GM10266 (cell line): ENCODE data around the gene BAZ2B.
"Not testable (repeated sequence)": the region's sequence is repeated elsewhere in the genome, so short reads cannot be mapped to it uniquely, and the experiment has no call there.

Experiments
- DNase-seq: peaks from one replicate; pipeline ENCODE4 v3.0.0; 2012; ENCODE audit errors: extremely low spot score
- TF ChIP-seq, protein P1 (sequence below): IDR thresholded peaks from 2 replicates; pipeline ENCODE4 v1.5.1; 2012; ENCODE audit warnings: mild to moderate bottlenecking, low read depth; ENCODE audit not compliant: control insufficient read depth, insufficient read depth; ENCODE audit errors: missing control alignments

Gene BAZ2B

DNA sequence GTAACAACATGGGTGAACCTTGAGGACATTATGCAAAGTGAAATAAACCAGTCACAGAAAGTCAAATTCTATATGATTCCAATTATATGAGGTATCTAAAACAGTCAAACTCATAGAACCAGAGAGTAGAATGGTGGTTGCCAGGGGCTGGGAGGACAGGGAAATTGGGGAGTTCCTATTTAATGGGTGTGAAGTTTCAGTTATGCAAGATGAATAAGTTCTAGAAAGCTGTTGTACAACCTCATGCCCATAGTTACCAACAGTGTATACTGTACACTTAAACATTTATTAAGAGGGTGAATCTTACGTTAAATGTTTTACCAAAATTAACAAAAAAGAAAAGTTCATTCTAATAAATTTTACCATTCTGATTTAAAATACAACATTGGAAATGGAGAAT, 237.2 kb downstream of the BAZ2B start:
- DNase-seq: no peak
- TF ChIP-seq, protein P1, sequence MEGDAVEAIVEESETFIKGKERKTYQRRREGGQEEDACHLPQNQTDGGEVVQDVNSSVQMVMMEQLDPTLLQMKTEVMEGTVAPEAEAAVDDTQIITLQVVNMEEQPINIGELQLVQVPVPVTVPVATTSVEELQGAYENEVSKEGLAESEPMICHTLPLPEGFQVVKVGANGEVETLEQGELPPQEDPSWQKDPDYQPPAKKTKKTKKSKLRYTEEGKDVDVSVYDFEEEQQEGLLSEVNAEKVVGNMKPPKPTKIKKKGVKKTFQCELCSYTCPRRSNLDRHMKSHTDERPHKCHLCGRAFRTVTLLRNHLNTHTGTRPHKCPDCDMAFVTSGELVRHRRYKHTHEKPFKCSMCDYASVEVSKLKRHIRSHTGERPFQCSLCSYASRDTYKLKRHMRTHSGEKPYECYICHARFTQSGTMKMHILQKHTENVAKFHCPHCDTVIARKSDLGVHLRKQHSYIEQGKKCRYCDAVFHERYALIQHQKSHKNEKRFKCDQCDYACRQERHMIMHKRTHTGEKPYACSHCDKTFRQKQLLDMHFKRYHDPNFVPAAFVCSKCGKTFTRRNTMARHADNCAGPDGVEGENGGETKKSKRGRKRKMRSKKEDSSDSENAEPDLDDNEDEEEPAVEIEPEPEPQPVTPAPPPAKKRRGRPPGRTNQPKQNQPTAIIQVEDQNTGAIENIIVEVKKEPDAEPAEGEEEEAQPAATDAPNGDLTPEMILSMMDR: no peak

DNA sequence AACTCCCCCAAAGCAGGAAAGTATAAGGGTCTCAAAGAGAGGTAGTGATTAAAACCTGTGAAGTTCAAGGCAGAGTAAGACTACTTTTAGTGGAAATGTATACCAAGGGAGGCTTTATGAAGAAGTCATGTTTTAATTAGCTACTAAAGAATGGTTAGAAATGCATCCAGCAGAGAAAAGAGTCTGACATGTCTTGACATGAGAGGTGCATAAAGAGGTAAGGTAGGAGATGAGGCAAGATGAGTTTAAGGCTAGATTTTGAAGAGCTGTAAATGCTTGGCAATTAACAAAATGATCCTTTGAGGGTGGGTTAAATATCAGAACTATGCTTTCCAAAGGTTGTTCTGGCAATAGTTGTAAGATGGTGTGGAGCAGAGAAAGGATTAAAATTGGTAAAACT, 241.1 kb downstream of the BAZ2B start:
- DNase-seq: no peak
- TF ChIP-seq, protein P1: no peak

DNA sequence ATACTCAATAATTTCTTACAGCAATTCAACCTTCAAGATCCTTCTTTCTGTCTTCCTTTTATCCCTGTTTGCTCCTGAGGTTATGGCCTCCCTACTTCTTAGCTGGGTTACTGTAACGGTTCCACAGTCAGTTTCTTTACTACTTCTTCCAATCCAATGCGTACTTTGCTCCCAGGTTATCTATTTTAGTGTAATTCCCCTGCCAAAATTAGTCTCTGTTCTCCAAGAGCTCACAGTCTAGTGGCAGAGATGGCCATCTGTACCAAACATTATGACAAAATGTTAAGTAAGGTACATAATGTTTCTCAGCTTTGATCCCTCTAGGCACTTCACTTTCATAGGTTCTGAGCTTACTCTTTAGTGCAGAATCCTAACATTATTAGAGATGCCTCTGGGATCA, 244.8 kb downstream of the BAZ2B start:
- TF ChIP-seq, protein P1: no peak
- no peak for DNase-seq

DNA sequence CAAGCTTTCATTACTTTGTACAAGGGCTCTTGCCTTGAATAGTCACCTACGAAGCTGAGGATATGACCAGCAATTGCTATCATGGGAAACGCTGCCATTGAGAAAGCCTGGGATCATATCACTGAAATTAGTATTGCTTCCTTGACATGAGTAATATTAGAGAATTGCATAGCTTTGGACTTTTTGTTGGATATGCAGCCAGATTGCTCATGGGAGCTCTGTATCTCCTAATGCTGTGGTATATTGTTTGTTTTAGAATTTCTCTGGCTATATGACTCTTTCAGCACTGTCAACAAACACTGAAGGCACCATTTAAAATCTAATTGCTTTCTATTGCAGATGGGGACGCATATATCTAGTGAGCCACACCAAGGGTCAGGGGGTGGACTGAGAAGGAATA, 249.8 kb downstream of the BAZ2B start:
- DNase-seq: no peak
- TF ChIP-seq, protein P1: no peak

DNA sequence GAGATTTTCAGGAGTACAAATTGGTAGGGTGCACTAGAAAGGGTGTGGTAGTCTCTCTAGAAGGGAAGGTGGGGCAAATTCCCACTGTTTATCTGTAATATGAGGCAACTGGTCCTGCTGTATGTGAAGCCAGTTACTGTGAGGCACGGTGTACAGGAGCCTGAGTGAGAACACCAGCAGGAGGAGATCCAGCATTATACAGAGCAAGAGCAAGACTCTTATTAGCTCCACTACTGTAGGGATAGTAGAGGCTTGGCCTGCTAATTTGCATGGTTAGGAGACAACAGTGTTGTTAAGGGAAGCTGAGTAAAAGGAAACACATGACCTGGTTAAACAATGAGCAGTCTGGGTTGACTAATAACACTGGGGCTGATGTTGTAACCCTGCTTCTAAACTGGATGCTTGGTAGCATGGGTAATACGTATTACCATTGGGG, 253.5 kb downstream of the BAZ2B start:
- TF ChIP-seq, protein P1: no peak
- DNase-seq: no peak

DNA sequence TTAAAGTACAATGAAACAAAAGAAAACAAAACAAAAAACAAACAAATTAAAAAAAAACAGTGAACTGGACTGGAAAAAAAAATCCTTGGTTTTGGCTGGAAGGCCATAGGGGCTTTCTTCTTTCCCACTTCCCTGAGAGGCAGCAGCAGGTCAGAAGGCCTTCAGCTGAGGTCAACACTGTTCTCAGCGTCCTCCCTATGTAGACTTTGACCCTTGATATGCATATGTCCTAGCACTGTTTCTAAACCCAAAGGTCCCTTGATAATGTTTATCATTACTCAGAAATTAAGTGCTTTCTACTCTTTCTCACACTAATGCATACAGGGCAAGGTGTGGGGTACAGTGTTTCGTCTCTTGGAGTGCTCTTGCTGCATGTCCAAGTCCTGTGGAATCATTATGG, 254.3 kb downstream of the BAZ2B start:
- TF ChIP-seq, protein P1: no peak
- DNase-seq: no peak

DNA sequence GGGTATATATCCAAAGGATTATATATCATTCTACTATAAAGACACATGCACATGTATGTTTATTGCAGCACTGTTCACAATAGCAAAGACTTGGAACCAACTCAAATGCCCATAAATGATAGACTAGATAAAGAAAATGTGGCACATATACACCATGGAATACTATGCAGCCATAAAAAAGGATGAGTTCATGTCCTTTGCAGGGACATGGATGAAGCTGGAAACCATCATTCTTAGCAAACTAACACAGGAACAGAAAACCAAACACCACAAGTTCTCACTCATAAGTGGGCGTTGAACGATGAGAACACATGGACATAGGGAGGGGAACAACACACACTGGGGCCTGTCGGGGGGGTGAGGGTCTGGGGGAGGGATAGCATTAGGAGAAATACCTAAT, 254.7 kb downstream of the BAZ2B start:
- DNase-seq: not testable (repeated sequence)

DNA sequence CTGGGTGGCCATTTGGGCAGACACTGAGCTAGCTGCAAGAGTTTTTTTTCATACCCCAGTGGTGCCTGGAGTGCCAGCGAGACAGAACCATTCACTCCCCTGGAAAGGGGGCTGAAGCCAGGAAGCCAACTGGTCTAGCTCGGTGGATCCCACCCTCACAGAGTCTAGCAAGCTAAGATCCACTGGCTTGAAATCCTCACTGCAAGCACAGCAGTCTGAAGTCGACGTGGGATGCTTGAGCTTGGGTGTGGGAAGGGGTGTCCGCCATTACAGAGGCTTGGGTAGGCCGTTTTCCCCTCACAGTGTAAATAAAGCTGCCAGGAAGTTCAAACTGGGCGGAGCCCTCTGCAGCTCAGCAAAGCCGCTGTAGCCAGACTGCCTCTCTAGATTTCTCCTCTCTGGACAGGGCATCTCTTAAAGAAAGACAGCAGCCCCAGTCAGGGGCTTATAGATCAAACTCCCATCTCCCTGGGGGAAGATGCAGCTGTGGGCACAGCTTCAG, 260.2 kb downstream of the BAZ2B start:
- TF ChIP-seq, protein P1: no peak
- no peak for DNase-seq
